ENCODE results near the gene GNB1. TPM values are rescaled to one million over a fixed set of nuclear protein-coding genes. Genes with fewer than 3 reads are reported as not detected.

The GNB1 gene
- total RNA-seq, 1 experiment from 2014 or later, result 611 TPM

GRCh38 chr1:1879942-1880341 lies 10.9 kb downstream of the GNB1 start:
- ChIA-PET CTCF (no interaction called here), POLR2A (ENCODE audit: low non-redundant PET) (no interaction called here)
- Histone ChIP-seq H3K27ac (ENCODE audit: low read depth, low read length, poor library complexity, severe bottlenecking) (no peak overlapping the region), H3K27me3 (replicated peaks; ENCODE audit: insufficient read depth, low read depth, low read length, poor library complexity) (no peaks in the 10 kb centered on the region), H3K4me3 (ENCODE audit: low read depth, low read length, poor library complexity, severe bottlenecking) (no peak overlapping the region), H3K36me3 (ENCODE audit: insufficient read depth, low read length, poor library complexity, severe bottlenecking) (peaks cover 22% of the 10 kb centered on the region), H3K9me3 (ENCODE audit: low read depth, low read length, poor library complexity, severe bottlenecking) (no peaks in the 10 kb centered on the region), H3K4me1 (ENCODE audit: insufficient read depth, low read length, poor library complexity, severe bottlenecking) (peaks cover 7% of the 10 kb centered on the region)
- intact Hi-C loops (cut with micrococcal nuclease; ENCODE audit: unreplicated experiment), result no loop called here
- TF ChIP-seq EZH2 (IDR thresholded peaks at IDR 0.05; ENCODE audit: borderline replicate concordance, low read depth, low read length, poor library complexity, severe bottlenecking) (no peak), CTCF (conservative IDR thresholded peaks at IDR 0.05; ENCODE audit: low read depth, low read length) (no peak)
- no peak for DNase-seq (ENCODE audit: low spot score)
- no TSS peak for BruUV-seq (replicated peaks)

- Histone ChIP-seq H3K4me3 (ENCODE audit: low read depth, low read length, poor library complexity, severe bottlenecking) (no peak overlapping the region), H3K27me3 (replicated peaks; ENCODE audit: insufficient read depth, low read depth, low read length, poor library complexity) (no peaks in the 10 kb centered on the region), H3K36me3 (ENCODE audit: insufficient read depth, low read length, poor library complexity, severe bottlenecking) (peaks cover 26% of the 10 kb centered on the region), H3K27ac (ENCODE audit: low read depth, low read length, poor library complexity, severe bottlenecking) (no peak overlapping the region), H3K9me3 (ENCODE audit: low read depth, low read length, poor library complexity, severe bottlenecking) (no peaks in the 10 kb centered on the region), H3K4me1 (ENCODE audit: insufficient read depth, low read length, poor library complexity, severe bottlenecking) (no peaks in the 10 kb centered on the region)
- ChIA-PET POLR2A (ENCODE audit: low non-redundant PET) (no interaction called here), CTCF (no interaction called here)
- TF ChIP-seq EZH2 (IDR thresholded peaks at IDR 0.05; ENCODE audit: borderline replicate concordance, low read depth, low read length, poor library complexity, severe bottlenecking) (no peak), CTCF (conservative IDR thresholded peaks at IDR 0.05; ENCODE audit: low read depth, low read length) (no peak)
- intact Hi-C loops (cut with micrococcal nuclease; ENCODE audit: unreplicated experiment), result no loop called here
- no TSS peak for BruUV-seq (replicated peaks)
- no peak for DNase-seq (ENCODE audit: low spot score)
Measured at GRCh38 chr1:1877865-1878436, 12.9 kb downstream of the GNB1 start.

- intact Hi-C loops (cut with micrococcal nuclease; ENCODE audit: unreplicated experiment), result no loop called here
- TF ChIP-seq EZH2 (IDR thresholded peaks at IDR 0.05; ENCODE audit: borderline replicate concordance, low read depth, low read length, poor library complexity, severe bottlenecking), result no peak
- no peak for TF ChIP-seq CTCF (conservative IDR thresholded peaks at IDR 0.05; ENCODE audit: low read depth, low read length)
- Histone ChIP-seq H3K9me3 (ENCODE audit: low read depth, low read length, poor library complexity, severe bottlenecking) (no peaks in the 10 kb centered on the region), H3K4me3 (ENCODE audit: low read depth, low read length, poor library complexity, severe bottlenecking) (no peak overlapping the region), H3K27ac (ENCODE audit: low read depth, low read length, poor library complexity, severe bottlenecking) (no peak overlapping the region), H3K4me1 (ENCODE audit: insufficient read depth, low read length, poor library complexity, severe bottlenecking) (no peaks in the 10 kb centered on the region), H3K36me3 (ENCODE audit: insufficient read depth, low read length, poor library complexity, severe bottlenecking) (peaks cover 26% of the 10 kb centered on the region), H3K27me3 (replicated peaks; ENCODE audit: insufficient read depth, low read depth, low read length, poor library complexity) (no peaks in the 10 kb centered on the region)
- ChIA-PET POLR2A (ENCODE audit: low non-redundant PET) (no interaction called here), CTCF (no interaction called here)
- DNase-seq (ENCODE audit: low spot score), result no peak
- no TSS peak for BruUV-seq (replicated peaks)
Measured at GRCh38 chr1:1876335-1876930, 14.5 kb downstream of the GNB1 start.
